Gastroesophageal sphincter (tissue), 4 donors: Measurements from ENCODE around the gene GJA9. TPM values are rescaled to one million over a fixed set of nuclear protein-coding genes. Genes with fewer than 3 reads are reported as not detected.
A peak's percentile ranks its signal among the peaks of the same experiment; 100 is the strongest.
"Not testable (repeated sequence)": the region's sequence is repeated elsewhere in the genome, so short reads cannot be mapped to it uniquely, and the experiment has no call there.

ENCODE experiments used
- ATAC-seq: fragments of 150-250 bp; one replicate; pipeline ENCODE4 v1.9.1; 2016; ENCODE audit warnings: mild to moderate bottlenecking, moderate library complexity
- H3K27ac ChIP-seq, 4 donors: fragments of 200-600 bp; sonication (generic) in 3 of 4; 1 replicate in 3 of 4; 2 replicates in 1 of 4; pipeline ENCODE4 v1.5.1; 2016 to 2019
- H3K27me3 ChIP-seq: fragments of 200-600 bp; sonication (generic); one replicate; pipeline ENCODE4 v1.5.1; 2019
- H3K36me3 ChIP-seq, 2 donors: fragments of 200-600 bp; sonication (generic); one replicate each; pipeline ENCODE4 v1.5.1; 2019; ENCODE audit warnings: control low read depth in 1 of 2
- H3K4me1 ChIP-seq, 3 donors: fragments of 200-600 bp; sonication (generic); 1 replicate in 2 of 3; 2 replicates in 1 of 3; pipeline ENCODE4 v1.5.1; 2016 to 2019; ENCODE audit warnings: control low read depth in 2 of 3
- H3K4me3 ChIP-seq, 2 donors: fragments of 200-600 bp; sonication (generic); one replicate each; pipeline ENCODE4 v1.5.1; 2019; ENCODE audit warnings: mild to moderate bottlenecking in 1 of 2, moderate library complexity in 1 of 2
- H3K9me3 ChIP-seq, 3 donors: fragments of 200-600 bp; sonication (generic); one replicate each; pipeline ENCODE4 v1.5.1; 2017 to 2019; ENCODE audit warnings: control low read depth in 2 of 3
- CTCF ChIP-seq, 4 experiments: fragments of 200-600 bp in 2 of 4; fragments of 450-650 bp in 2 of 4; sonication (generic) in 1 of 4; IDR thresholded peaks; one replicate each; pipeline ENCODE4 v1.5.1; 2017 to 2019; ENCODE audit warnings: antibody characterized with exemption in 4 of 4, mild to moderate bottlenecking in 2 of 4, moderate library complexity in 2 of 4
- EP300 ChIP-seq: sonication (generic); formaldehyde crosslinking; IDR thresholded peaks from one replicate; pipeline ENCODE4 v1.6.1; 2017; ENCODE audit warnings: antibody characterized with exemption, mild to moderate bottlenecking
- POLR2A ChIP-seq, 2 donors: fragments of 450-650 bp; IDR thresholded peaks; one replicate each; pipeline ENCODE4 v1.6.1; 2017; ENCODE audit warnings: antibody characterized with exemption in 2 of 2, mild to moderate bottlenecking in 2 of 2, moderate library complexity in 1 of 2
- POLR2AphosphoS5 ChIP-seq: sonication (generic); formaldehyde crosslinking; IDR thresholded peaks from one replicate; pipeline ENCODE4 v1.6.1; 2017; ENCODE audit warnings: antibody characterized with exemption
- WGBS, 2 donors: methylation state at CpG; one replicate each; pipeline ENCODE4 v1.1.5; 2018; ENCODE audit warnings: low coverage in 1 of 2; 5-methylcytosine and 5-hydroxymethylcytosine counted together
- total RNA-seq, 4 donors: library from RNA; depleted of rRNA; stranded (reverse); fragments of >200 nt; gene quantifications; one replicate each; pipeline ENCODE4 v1.1.0, GENCODE V29; 2016

GJA9 gene
- total RNA-seq, 4 donors from 2014 or later = not detected

- Histone ChIP-seq H3K9me3 (no peaks in the 10 kb centered on the region), H3K36me3 (peaks cover 0 to 78% of the 10 kb centered on the region in 2 donors), H3K27ac (no peak overlapping the region), H3K27me3 (no peaks in the 10 kb centered on the region), H3K4me1 (peaks cover 0 to 19% (median 0%) of the 10 kb centered on the region in 3 donors), H3K4me3 (no peak overlapping the region)
- WGBS, 2 donors = 22 to 39% methylated on average over 1 to 2 of the region's 2 CpGs
- TF ChIP-seq POLR2A (IDR thresholded peaks at IDR 0.05) (no peak), EP300 (no peak), CTCF (IDR thresholded peaks at IDR 0.05) (no peak), POLR2AphosphoS5 (no peak)
- ATAC-seq = no peak
These were observed 41.1 kb downstream of the GJA9 start for GRCh38 chr1:38840281-38840680.

- 85% methylated on average over 5 of the region's 9 CpGs for WGBS, 2 donors
- H3K36me3 ChIP-seq = peaks cover 0 to 69% of the 10 kb centered on the region in 2 donors
- ATAC-seq = no peak
These were observed 42.0 kb downstream of the GJA9 start for GRCh38 chr1:38839363-38839762.

GRCh38 chr1:38836316-38836715 is 45.1 kb downstream of the GJA9 start:
- ATAC-seq, H3K27ac ChIP-seq, H3K4me3 ChIP-seq, H3K9me3 ChIP-seq, H3K27me3 ChIP-seq: not testable (repeated sequence)
- WGBS, 2 donors = 80 to 93% methylated on average over 1 to 10 of the region's 10 CpGs
- peaks cover 0 to 40% of the 10 kb centered on the region in 2 donors for H3K36me3 ChIP-seq
- H3K4me1 ChIP-seq = peaks cover 0 to 28% (median 0%) of the 10 kb centered on the region in 3 donors

More at GRCh38 chr1:38839363-38839762, 42.0 kb downstream of the GJA9 start:
- no peaks in the 10 kb centered on the region for H3K9me3 ChIP-seq
- no peak overlapping the region for H3K27ac ChIP-seq
- H3K4me1 ChIP-seq = peaks cover 0 to 23% (median 0%) of the 10 kb centered on the region in 3 donors
- TF ChIP-seq POLR2A (IDR thresholded peaks at IDR 0.05) = no peak
- no peak for TF ChIP-seq CTCF (IDR thresholded peaks at IDR 0.05)
- TF ChIP-seq EP300 = no peak
- TF ChIP-seq POLR2AphosphoS5 = no peak
- no peak overlapping the region for H3K4me3 ChIP-seq
- no peaks in the 10 kb centered on the region for H3K27me3 ChIP-seq

- Histone ChIP-seq H3K27ac (no peak overlapping the region), H3K27me3 (no peaks in the 10 kb centered on the region), H3K36me3 (peaks cover 0 to 30% of the 10 kb centered on the region in 2 donors), H3K9me3 (no peaks in the 10 kb centered on the region), H3K4me1 (peaks cover 0 to 18% (median 0%) of the 10 kb centered on the region in 3 donors), H3K4me3 (no peak overlapping the region)
- WGBS, 2 donors = 17 to 26% methylated on average over 3 of the region's 3 CpGs
- ATAC-seq = peak; percentile 71
- TF ChIP-seq CTCF (IDR thresholded peaks at IDR 0.05) = peak; percentile 73 to 77 (median 74)
- TF ChIP-seq POLR2AphosphoS5 = no peak
These were observed 46.2 kb downstream of the GJA9 start for GRCh38 chr1:38834937-38835827.

- Histone ChIP-seq H3K4me1 (peaks cover 0 to 15% (median 0%) of the 10 kb centered on the region in 3 donors), H3K27ac (no peak overlapping the region), H3K4me3 (no peak overlapping the region), H3K27me3 (no peaks in the 10 kb centered on the region), H3K9me3 (no peaks in the 10 kb centered on the region), H3K36me3 (peaks cover 0 to 21% of the 10 kb centered on the region in 2 donors)
- TF ChIP-seq EP300 (no peak), POLR2A (IDR thresholded peaks at IDR 0.05) (no peak), POLR2AphosphoS5 (no peak), CTCF (IDR thresholded peaks at IDR 0.05) (no peak)
- no peak for ATAC-seq
- 77 to 81% methylated on average over 3 of the region's 3 CpGs for WGBS, 2 donors
These were observed 47.1 kb downstream of the GJA9 start for GRCh38 chr1:38834221-38834782.
